Stimulated activated CD4-positive, alpha-beta T cell treated with anti-CD3 and anti-CD28 coated beads, Interleukin-1b, Interleukin-23, amount 100 ng/mL, for 48 hours (primary cell): ENCODE results near the gene STOML1.

Source experiments
- DNase-seq: peaks from one replicate; pipeline ENCODE4 v3.0.0-alpha.2; 2020

The STOML1 gene

GRCh38 chr15:74019734-74020133 lies 27.6 kb upstream of the STOML1 start:
- DNase-seq: no peak

GRCh38 chr15:74013374-74013894 lies 21.3 kb upstream of the STOML1 start:
- DNase-seq: no peak

- DNase-seq: no peak
These were observed 19.5 kb upstream of the STOML1 start for GRCh38 chr15:74011610-74012009.

- DNase-seq: no peak
These were observed 18.9 kb upstream of the STOML1 start for GRCh38 chr15:74010929-74011540.

DNA sequence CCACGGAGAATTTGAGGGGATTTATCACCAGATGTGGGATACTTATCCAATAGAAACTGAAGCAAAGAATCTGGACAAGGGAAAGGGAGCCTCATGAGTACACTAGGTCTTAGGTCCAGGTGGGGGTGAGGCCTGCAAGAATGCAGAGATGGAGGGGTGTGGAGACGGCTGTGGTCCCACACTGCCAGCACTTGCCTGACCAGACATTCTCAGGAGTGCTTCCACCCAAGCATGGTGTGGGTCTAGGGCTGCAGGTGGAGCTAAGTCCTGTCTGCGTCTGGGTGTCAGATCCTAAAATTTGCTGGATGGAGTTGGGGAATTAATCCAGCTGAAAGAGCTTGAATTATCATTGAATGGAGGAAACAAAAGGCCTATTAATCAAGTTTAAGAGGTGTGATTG lies 16.8 kb upstream of the STOML1 start:
- DNase-seq: no peak

DNA sequence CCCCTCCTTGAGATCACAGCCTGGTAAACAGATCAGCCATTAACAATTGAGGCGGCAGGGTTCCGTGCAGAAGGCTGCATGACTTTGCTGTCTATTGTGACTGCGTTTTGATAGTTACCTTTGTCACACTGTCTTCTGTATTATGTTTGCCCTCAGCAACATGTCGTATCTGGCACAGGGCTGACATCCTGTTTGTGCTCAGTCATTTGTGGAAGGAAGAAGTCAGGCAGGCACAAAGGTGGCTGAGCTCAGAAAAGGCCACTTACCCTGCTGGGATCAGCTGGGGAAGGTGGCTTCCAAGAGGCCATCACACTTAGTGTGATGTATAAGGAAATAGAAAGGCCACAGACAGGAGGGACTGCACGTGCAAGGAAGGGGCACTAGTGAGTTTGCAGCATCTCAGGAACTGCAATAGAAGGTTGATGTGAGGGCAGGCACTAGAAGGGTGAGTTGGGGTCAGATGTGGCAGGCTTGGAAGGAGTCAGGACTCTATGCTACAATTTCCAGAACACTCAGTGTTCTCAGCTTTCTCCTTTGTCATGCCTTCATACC lies 15.8 kb upstream of the STOML1 start:
- DNase-seq: peak; percentile 30

DNA sequence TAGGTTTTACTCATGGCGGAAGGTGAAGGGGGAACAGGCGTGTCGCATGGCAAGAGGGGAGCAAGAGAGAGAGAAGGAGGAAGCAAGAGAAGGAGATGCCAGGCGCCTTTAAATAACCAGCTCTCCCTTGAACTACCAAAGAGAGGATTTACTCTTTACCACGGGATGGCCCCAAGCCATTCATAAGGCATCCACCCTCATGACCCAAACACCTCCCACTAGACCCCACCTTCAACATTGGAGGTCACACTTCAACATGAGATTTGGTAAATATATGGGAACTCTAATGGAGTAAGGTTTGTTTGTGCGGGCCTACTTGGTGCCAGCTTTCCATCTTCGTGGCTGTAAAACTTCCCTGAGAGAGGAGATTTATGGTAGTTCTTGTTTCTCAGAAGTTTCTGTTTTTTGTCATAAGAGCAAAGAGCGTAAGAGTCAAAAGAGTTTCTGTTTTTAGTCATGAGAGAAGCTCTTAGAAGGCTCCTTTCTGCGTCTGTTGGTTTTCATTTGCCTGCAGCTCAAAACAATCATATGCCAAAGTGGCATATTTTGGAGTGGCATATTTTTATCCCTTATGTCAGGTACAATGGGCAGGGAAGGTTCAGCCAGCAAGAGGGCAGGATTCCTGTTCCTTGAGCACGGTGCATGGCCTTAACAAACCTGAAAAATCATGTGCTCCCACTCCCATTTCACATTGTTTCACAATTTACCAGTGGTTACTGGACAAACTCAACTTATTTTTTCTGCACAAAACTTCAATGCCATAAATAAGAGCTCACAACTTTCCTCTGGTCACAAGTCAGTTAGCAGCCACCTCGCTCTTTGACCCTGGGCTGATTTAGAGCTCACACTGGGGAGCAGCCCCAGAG lies 14.9 kb upstream of the STOML1 start:
- no peak for DNase-seq

DNA sequence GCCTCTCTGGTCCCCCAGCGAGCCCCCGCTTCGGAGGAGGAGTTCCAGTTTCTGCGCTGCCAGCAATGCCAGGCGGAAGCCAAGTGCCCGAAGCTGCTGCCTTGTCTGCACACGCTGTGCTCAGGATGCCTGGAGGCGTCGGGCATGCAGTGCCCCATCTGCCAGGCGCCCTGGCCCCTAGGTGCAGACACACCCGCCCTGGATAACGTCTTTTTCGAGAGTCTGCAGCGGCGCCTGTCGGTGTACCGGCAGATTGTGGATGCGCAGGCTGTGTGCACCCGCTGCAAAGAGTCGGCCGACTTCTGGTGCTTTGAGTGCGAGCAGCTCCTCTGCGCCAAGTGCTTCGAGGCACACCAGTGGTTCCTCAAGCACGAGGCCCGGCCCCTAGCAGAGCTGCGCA lies 5.9 kb upstream of the STOML1 start:
- no peak for DNase-seq

DNA sequence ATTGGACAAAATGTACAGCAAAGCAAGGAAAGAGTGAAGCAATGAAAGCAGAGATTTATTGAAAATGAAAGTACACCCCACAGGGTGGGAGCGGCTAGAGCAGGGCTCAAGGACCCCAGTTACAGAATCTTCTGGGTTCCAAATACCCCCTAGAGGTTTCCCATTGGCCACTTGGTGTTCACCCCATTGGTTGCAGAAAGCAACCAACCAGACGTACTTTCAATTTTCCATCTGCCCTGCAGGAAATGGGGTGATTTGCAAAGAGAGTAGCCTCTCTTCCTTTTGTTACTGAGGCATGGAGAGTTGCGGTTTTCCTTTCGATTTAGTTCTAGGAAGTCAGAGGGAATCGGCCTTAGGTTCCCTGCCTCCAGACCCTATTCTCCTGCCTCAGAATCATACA lies 4.8 kb upstream of the STOML1 start:
- DNase-seq: no peak

DNA sequence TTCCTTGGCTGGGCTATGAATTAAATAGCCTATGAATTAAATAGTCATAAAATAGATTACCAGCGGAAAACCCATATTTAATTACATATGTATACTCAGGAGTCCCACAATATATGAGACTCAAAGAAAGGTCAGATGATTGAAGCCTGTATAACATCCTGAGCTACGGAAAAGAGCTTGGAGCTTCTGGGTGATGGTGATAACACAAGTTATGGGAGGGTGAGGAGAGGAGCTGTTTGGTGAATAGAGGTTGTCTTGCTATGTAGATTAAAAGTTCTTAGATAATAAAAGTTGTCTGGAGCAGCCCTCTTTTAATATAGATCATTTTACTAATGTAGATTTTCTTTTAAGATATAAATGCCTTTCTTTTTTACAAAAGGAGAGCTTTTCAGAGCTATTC lies 4.2 kb upstream of the STOML1 start:
- no peak for DNase-seq

DNA sequence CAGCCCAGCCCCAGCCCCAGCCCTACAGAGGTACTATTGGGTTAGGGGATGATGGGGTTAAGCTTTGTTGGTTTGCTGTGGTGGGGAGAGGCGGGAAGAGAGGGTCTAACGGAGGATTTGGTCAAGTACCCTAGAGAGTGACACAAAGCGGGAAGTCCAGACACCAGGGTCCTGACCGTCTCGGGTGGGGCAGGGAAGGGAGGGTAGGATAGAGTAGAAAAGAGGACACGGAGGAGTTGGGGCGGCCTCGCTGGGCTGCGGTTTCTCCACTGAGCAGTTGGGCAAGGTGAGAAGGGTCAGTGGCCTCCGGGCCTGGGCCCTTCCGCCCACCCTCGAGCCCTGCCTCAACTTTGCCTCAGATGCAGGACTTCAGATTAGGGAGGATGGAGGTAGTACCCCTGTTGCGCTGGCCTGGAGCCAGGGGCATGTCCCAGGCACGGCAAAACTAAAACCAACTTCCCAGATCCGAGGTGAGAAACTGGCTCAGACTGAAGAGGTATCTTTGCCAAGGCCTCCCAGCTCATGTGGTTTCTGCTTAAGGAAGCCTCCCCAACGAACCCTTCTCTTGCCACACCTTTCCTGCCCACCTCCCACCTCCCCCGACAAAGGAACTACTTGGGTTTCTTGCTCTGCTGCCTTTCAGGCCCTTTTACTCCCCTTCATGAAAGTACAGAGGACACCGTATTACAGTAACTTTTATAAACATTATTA lies 3.0 kb upstream of the STOML1 start:
- DNase-seq: no peak

- DNase-seq: peak; percentile 95
These were observed 2.4 kb upstream of the STOML1 start, which contains the start of gene PML for GRCh38 chr15:73994413-73994883. PML (plus strand) TSS chr15:73994716; CDS start chr15:73994813, 97 bp downstream.

- DNase-seq: no peak
These were observed 1.3 kb upstream of the STOML1 start for GRCh38 chr15:73993211-73993994.

- DNase-seq: no peak
These were observed 451 bp upstream of the STOML1 start for GRCh38 chr15:73992594-73992898.

DNA sequence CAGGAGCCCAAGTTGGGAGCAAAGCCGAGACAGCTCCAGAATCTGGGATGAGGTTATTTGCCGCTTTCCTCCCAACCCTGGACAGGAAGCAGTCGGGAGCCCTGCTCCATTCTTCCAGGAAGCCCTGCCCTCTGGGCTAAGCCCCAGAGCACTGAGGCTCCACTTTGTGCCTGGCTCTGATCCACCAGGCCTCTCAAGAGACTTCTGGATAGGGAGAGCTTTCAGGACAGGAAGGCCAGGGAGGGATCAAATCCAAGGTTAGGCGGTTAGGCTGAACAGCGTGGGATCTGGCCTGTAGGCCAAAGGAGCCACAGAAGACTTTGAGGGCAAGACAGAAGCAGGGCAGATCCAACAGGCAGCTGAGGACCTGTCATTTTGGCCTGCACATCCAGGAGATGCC lies 835 bp downstream of the STOML1 start:
- no peak for DNase-seq

DNA sequence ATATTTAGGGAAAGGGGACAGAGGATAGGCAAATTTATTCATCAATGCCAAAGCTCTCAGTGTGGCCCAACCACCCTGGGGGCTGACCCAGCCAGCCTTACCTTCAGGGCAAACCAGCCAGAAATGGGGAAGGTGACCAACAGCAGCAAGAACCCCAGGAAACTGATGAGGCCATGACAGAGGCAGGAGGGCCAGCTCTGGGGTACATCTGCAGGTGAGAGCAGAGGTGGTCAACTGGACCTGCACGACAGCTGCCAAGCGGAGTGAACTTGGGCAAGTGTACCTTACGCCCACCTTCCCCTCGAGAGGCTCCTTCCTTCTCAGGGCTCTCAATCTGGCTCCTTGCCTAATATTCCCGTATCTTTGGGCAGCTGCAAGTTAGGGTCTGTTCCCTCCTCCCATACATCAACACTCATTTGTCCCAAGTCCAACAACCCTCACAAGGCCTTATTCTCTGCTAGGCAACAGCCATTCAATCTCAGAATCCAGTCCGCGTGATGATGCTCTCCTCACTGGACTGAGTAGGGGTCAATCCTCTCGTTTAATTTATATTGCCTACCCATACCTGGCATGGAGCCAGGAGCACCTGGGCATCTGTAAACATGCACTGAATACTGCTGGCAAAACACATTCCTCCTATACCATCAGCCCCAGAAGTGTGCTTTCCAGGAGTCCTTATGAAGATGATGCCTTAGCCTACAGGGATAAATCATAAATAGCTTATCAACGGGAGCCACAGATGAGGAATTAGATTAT lies 1.7 kb downstream of the STOML1 start:
- no peak for DNase-seq

DNA sequence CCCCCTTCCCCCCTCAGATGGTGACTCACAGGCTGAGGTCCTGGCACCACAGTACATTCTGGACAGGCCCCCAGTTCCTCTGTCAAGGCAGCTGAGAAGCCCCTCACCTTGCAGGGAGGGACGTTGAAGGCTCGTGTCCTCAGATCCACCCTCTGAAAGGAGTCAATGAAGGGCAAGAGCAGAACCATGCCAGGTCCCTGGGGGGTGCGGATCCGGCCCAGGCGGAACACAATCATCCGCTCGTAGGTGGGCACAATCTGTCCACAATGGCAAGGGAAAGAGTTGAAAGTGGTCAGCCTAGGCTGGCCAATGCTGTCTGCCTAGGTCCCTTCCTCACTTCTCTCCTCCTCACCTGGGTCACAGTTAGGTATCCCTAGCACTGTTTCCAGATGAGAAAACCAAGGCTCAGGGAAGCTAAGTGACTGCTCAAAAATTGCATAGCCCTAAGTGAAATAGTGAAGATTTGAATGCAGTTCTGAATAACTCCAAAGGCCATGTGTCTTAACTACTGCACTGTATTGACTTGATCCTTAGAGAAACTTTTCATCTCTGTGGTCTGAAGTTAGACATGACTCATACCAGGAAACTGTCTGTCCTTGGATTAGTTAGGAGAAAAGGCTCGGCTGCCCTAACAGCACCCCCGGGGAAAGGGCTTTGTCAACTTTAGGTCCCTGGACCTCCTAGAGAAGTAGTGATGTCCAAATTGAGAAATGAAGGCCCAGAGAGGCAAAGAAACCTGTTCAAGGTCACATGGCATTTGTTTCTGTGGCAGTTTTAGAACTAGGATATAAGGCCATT lies 2.9 kb downstream of the STOML1 start:
- DNase-seq: no peak

- no peak for DNase-seq
These were observed 3.6 kb downstream of the STOML1 start for GRCh38 chr15:73988445-73988969.

DNA sequence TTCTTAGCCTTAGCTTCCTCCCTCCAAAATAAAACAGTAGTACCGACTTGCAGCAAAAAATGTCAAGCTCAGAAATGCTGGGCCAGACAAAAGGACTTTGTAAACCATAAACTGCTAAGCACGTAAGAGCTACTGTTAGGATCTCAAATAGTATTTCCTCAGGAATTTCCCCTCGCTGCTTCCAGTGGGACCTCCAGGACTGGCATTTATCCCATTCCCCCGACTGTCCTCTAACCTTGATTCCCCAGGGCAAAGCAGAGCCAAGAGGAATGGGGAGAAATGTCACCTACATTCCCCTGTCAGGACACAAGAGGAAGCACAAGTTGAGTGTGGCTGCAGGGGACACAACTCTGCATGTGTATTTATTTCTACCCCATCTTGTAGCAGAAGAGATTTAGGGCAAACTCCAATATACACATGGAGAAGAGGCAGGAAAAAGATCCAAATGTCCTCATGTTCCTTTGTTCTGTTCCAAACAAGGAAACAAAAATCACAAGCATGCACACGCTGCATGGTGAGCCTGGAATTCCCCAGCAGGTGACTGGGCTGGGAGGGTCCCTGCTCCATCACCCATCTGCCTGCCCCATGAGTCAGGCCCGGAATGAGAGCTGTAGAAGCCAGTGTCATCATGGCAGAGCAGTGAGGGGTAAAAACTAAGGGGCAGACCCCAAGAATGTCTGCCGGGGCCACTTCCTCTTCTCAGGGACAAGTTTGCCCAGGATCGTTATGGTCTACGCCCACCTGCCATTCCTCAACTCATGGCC lies 4.2 kb downstream of the STOML1 start:
- no peak for DNase-seq

- no peak for DNase-seq
These were observed 4.8 kb downstream of the STOML1 start for GRCh38 chr15:73987250-73987649.
